Cardiac fibroblast (primary cell): ENCODE data around the gene PSMA4.

ENCODE experiments used
- DNase-seq, 2 donors: peaks; one replicate each; pipeline versions ENCODE4 v3.0.0 to v3.0.0-alpha.2; 2010; ENCODE audit warnings: low read depth in 2 of 2
- H3K4me3 ChIP-seq, 2 donors: replicated peaks in 1 of 2; 1 replicate in 1 of 2; 2 replicates in 1 of 2; pipeline ENCODE4 v1.5.1; 2011; ENCODE audit warnings: low read depth in 2 of 2, low read length in 2 of 2, mild to moderate bottlenecking in 2 of 2, moderate library complexity in 1 of 2
- CTCF ChIP-seq: IDR thresholded peaks from one replicate; pipeline ENCODE4 v1.5.1; 2011; ENCODE audit warnings: low read depth, mild to moderate bottlenecking, low read length, inconsistent platforms

The PSMA4 gene

GRCh38 chr15:78574944-78575343 lies 34.7 kb downstream of the PSMA4 start:
- no peak for DNase-seq
- TF ChIP-seq CTCF: no peak
- no peak overlapping the region for H3K4me3 ChIP-seq

GRCh38 chr15:78597583-78597982 lies 57.3 kb downstream of the PSMA4 start:
- no peak overlapping the region for H3K4me3 ChIP-seq
- no peak for TF ChIP-seq CTCF
- DNase-seq: no peak

GRCh38 chr15:78598348-78598747 lies 58.1 kb downstream of the PSMA4 start:
- no peak for DNase-seq
- no peak overlapping the region for H3K4me3 ChIP-seq
- TF ChIP-seq CTCF: no peak

GRCh38 chr15:78599189-78599588 lies 58.9 kb downstream of the PSMA4 start:
- no peak for DNase-seq
- TF ChIP-seq CTCF: no peak
- no peak overlapping the region for H3K4me3 ChIP-seq
